CD4-positive, alpha-beta T cell treated with Interleukin-21 for 1 hour (primary cell): ENCODE results near the gene NODAL.

Experiments
- DNase-seq: peaks from one replicate; pipeline ENCODE4 v3.0.0-alpha.2; 2020

NODAL gene

GRCh38 chr10:70432561-70433263 lies 8.8 kb downstream of the NODAL start:
- no peak for DNase-seq

- no peak for DNase-seq
Measured at GRCh38 chr10:70432101-70432500, 9.4 kb downstream of the NODAL start.

GRCh38 chr10:70430493-70431445 lies 10.7 kb downstream of the NODAL start:
- no peak for DNase-seq

GRCh38 chr10:70426823-70427222 lies 14.7 kb downstream of the NODAL start:
- no peak for DNase-seq

GRCh38 chr10:70425096-70425495 lies 16.4 kb downstream of the NODAL start:
- no peak for DNase-seq

- no peak for DNase-seq
Measured at GRCh38 chr10:70424320-70424719, 17.2 kb downstream of the NODAL start.

- no peak for DNase-seq
Measured at GRCh38 chr10:70418713-70419112, 22.8 kb downstream of the NODAL start.

- no peak for DNase-seq
Measured at GRCh38 chr10:70418229-70418628, 23.3 kb downstream of the NODAL start.

- no peak for DNase-seq
Measured at GRCh38 chr10:70417568-70417967, 23.9 kb downstream of the NODAL start.

- DNase-seq, result no peak
Measured at GRCh38 chr10:70412356-70412755, 29.1 kb downstream of the NODAL start.

GRCh38 chr10:70410608-70411007 lies 30.9 kb downstream of the NODAL start:
- DNase-seq, result no peak

- DNase-seq, result no peak
Measured at GRCh38 chr10:70409772-70410171, 31.7 kb downstream of the NODAL start.

GRCh38 chr10:70405037-70405824 lies 36.2 kb downstream of the NODAL start:
- peak; percentile 51 for DNase-seq

GRCh38 chr10:70404787-70405036 lies 36.8 kb downstream of the NODAL start:
- DNase-seq, result no peak

- DNase-seq, result peak; percentile 97
Measured at GRCh38 chr10:70404036-70404786, 37.3 kb downstream of the NODAL start, which contains the start of gene EIF4EBP2. Gene EIF4EBP2 (plus strand): TSS chr10:70404145. CDS start chr10:70404402, 257 bp downstream.

GRCh38 chr10:70403483-70404035 lies 37.9 kb downstream of the NODAL start:
- no peak for DNase-seq

- DNase-seq, result no peak
Measured at GRCh38 chr10:70399177-70399576, 42.3 kb downstream of the NODAL start.

GRCh38 chr10:70396140-70396539 lies 45.3 kb downstream of the NODAL start:
- DNase-seq, result no peak

GRCh38 chr10:70391654-70392053 lies 49.8 kb downstream of the NODAL start:
- DNase-seq, result no peak
